GM10248 (cell line): ENCODE data around the gene KNDC1.

Experiments used
- CTCF ChIA-PET: fragments of 300-600 bp; sonication (Branson Sonifier 250); formaldehyde crosslinking; extraction: SDS; loops from one replicate; lab custom pipeline; 2021; ENCODE audit warnings: antibody characterized with exemption; lab: Yijun Ruan, JAX
- POLR2A ChIA-PET: fragments of 350-650 bp; sonication (Branson Sonifier 250); formaldehyde crosslinking; extraction: SDS; loops from one replicate; lab custom pipeline; 2020; ENCODE audit warnings: antibody characterized with exemption; lab: Yijun Ruan, JAX
- DNase-seq: peaks from one replicate; pipeline ENCODE4 v3.0.0; 2012; ENCODE audit errors: extremely low spot score
- TF ChIP-seq, protein P1 (sequence below): IDR thresholded peaks from 2 replicates; pipeline ENCODE4 v1.5.1; 2012; ENCODE audit warnings: mild to moderate bottlenecking, low read depth; ENCODE audit errors: extremely low read depth, missing control alignments, control extremely low read depth

KNDC1 gene

DNA sequence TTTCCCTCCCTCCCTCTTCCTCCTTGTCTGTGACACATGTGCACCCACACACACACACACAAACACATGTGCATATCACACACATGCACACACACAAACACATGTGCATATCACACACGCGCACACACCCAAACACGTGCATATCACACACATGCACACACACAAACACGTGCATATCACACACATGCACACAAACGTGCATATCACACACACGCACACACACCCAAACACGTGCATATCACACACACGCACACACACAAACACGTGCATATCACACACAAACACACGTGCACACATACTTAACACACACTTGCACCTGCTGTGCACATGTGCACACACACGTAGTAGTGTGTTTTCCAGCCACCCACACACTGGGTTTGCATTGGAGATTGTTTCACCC, 29.4 kb upstream of the KNDC1 start:
- POLR2A ChIA-PET, result no interaction called here
- DNase-seq, result no peak
- TF ChIP-seq, protein P1, sequence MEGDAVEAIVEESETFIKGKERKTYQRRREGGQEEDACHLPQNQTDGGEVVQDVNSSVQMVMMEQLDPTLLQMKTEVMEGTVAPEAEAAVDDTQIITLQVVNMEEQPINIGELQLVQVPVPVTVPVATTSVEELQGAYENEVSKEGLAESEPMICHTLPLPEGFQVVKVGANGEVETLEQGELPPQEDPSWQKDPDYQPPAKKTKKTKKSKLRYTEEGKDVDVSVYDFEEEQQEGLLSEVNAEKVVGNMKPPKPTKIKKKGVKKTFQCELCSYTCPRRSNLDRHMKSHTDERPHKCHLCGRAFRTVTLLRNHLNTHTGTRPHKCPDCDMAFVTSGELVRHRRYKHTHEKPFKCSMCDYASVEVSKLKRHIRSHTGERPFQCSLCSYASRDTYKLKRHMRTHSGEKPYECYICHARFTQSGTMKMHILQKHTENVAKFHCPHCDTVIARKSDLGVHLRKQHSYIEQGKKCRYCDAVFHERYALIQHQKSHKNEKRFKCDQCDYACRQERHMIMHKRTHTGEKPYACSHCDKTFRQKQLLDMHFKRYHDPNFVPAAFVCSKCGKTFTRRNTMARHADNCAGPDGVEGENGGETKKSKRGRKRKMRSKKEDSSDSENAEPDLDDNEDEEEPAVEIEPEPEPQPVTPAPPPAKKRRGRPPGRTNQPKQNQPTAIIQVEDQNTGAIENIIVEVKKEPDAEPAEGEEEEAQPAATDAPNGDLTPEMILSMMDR, result no peak
- CTCF ChIA-PET, result no interaction called here

DNA sequence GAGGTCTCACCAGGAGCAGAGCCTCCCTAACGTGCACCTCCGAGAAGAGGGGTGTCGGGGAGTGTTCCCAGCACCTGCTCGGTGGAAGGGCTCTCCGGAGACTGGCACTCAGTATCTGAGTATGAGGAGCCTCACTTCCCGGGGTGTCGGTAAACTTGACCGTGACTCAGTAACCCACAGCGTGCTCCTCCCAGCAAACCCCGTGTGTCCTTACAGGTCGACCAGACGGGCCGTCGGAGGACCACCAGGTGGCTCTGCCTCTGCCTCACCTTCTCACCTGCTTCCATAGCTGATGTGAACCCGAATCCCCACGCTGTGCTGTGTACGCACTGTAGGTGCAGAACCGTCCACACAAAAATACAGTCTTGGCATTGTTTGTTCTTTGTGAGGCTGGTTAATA, 29.0 kb upstream of the KNDC1 start:
- no peak for DNase-seq
- TF ChIP-seq, protein P1, result no peak
- ChIA-PET POLR2A (no interaction called here), CTCF (no interaction called here)

DNA sequence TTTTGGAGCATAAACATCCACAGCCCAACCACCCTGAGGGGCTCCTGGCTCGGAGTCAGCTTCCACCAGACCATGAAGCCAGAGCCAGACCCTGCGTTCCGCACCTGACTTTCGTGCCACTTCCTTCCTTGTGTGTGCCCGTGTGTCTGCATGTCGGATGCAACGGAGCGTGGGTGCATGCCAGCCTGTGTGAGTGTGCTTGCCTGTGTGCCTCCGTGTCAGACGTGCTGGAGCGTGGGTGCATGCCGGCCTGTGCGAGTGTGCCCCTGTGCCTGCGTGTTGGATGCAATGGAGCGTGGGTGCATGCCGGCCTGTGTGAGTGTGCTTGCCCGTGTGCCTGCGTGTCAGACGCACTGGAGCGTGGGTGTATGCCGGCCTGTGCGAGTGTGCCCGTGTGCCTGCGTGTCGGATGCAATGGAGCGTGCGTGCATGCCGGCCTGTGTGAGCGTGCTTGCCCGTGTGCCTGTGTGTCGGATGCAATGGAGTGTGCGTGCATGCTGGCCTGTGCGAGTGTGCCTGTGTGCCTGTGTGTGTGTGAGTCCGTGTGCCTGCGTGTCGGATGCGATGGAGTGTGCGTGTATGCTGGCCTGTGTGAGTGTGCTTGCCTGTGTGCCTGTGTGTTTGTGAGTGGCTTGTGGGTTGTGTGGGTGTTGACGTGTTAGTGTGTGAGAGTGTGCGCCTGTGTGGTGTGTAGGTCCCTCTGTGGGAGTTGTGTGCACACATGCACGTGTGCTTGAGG, 28.1 kb upstream of the KNDC1 start:
- ChIA-PET CTCF (no interaction called here), POLR2A (no interaction called here)
- no peak for DNase-seq
- TF ChIP-seq, protein P1, result no peak

DNA sequence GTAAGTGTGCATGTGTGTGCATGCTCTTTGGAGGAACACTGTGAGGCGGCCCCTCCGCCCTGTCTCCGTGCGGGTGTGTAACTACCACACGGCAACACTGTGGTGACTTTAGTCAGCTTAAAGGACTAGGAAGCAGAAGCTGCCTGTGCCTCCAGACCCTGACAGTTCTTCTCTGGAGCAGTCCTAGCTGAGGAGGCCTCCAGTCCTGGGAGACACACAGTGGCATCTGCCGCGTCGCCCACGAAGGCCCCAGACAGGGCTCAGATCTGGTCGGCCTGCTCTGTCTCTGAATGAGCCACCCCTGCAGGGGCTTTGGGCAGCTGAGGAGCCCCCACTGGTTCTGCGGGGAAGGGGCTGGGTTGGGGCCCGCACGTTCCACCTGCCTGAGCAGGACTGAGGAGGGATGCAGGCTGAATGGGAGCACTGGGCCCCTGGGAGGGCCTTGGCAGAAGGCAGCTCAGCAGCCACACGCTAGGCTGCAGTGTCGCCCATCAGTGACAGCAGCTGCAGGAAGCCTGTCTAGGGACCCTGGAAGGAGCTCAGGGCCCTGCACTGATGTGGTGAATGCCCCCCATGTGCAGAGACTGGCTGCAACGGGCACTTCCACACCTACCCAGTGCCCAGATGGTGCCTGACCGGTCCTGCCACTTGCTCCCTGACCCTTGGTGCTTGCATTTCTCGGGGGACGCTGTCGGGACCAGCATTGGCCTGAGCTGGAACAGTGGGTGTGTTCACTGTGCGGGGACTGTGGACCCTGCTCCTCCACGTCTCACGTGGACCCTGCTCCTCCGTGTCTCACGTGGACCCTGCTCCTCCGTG, 27.3 kb upstream of the KNDC1 start:
- CTCF ChIA-PET, result no interaction called here
- DNase-seq, result no peak
- POLR2A ChIA-PET, result no interaction called here
- TF ChIP-seq, protein P1, result no peak

DNA sequence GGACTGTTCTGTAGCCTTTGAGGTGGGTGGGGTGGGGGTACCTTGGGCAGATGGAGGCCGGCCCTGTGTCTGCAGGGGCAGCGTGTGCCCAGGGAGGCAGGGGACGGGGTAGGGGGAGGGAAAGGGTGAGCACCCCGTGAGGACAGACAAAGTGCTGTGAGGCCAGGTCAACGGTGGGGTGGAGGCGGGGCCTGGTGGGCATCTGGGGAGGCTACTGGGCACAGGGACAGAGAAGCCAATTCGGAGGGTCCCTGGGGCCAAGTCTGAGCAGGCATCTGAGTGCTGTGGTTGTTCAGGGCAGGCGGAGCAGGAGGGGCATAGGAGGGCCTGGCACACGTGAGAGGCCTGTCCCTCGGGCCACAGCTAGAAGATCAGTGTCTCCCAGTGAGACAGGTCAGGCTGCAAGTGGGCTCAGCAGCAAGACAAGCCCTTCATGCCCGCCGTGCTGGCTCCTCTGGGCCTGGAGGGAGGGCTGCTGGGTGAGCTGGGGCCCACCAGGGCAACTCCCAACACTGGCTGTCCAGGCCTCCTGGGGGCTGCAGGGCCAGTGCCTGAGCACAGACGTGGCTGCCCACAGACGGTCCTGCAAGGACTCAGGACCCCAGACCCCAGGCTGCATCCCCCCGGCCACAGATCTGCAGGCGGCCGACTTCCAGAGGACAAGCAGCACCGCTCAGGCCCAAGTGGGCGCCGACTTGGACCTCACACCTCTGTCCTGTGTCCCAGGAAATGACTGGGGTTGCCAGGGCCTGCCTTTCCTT, 26.4 kb upstream of the KNDC1 start:
- POLR2A ChIA-PET, result no interaction called here
- CTCF ChIA-PET, result no interaction called here
- TF ChIP-seq, protein P1, result no peak
- no peak for DNase-seq

DNA sequence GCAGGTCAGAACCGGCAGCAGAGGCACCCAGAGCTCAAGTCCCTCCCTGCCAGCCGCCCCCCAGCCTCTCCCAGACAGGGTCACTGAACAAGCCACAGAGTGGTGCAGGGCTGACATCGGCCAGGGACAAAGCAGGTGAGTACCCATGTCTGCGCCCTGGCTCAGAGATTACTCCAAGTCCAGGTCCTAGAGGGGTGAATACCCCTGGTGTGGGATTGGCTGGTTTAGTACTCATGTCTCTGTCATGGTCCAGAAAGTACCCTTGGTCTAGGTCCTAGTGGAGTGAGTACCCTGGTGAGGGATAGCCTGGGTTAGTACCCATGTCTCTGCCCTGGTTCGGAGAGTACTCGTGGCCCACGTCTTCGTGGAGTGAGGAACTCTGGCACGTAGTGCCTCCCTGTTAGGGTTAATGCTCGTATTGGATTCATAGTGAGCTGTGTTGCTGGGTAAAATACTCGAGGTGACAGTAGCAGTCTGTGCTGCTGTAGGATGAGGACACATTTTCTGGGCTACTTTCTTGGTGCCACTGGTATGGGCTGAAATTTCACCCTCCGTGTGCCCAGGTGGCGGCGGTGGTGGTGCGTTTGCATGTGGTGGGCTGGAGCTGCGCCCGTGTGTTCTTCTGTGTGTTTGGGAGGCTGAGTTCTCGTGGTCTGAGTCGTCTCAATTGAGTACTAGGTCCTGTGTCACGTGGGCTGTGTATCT, 25.5 kb upstream of the KNDC1 start:
- CTCF ChIA-PET, result no interaction called here
- TF ChIP-seq, protein P1, result no peak
- no peak for DNase-seq
- POLR2A ChIA-PET, result no interaction called here
